Astrocyte of the spinal cord (primary cell): ENCODE results near the gene RASGRP3.

Experiments used
- DNase-seq: peaks from one replicate; pipeline ENCODE4 v3.0.0; 2011; ENCODE audit warnings: low read depth, low spot score
- H3K4me3 ChIP-seq: 2 replicates; pipeline ENCODE4 v1.5.1; 2011; ENCODE audit warnings: low read depth, mild to moderate bottlenecking, low read length, moderate library complexity
- CTCF ChIP-seq: IDR thresholded peaks from 2 replicates; pipeline ENCODE4 v1.5.1; 2012; ENCODE audit warnings: low read depth, mild to moderate bottlenecking, low read length, inconsistent platforms
- in situ Hi-C: cut with HindIII; loops from 2 replicates; pipeline ENCODE4 v1.10.0; 2017; ENCODE audit warnings: low sequenced_read_pairs

RASGRP3 gene

GRCh38 chr2:33570681-33571080 lies 94.2 kb downstream of the RASGRP3 start:
- H3K4me3 ChIP-seq, result no peak overlapping the region
- in situ Hi-C loops, result no loop called here
- no peak for TF ChIP-seq CTCF
- no peak for DNase-seq

GRCh38 chr2:33573657-33574056 lies 97.2 kb downstream of the RASGRP3 start:
- H3K4me3 ChIP-seq, result no peak overlapping the region
- in situ Hi-C loops, result no loop called here
- no peak for DNase-seq
- TF ChIP-seq CTCF, result no peak

- in situ Hi-C loops, result no loop called here
- no peak for TF ChIP-seq CTCF
- DNase-seq, result no peak
- H3K4me3 ChIP-seq, result no peak overlapping the region
Observed at GRCh38 chr2:33577084-33577483, 100.6 kb downstream of the RASGRP3 start.

- TF ChIP-seq CTCF, result no peak
- in situ Hi-C loops, result no loop called here
- peak; percentile 38 for DNase-seq
- H3K4me3 ChIP-seq, result no peak overlapping the region
Observed at GRCh38 chr2:33577668-33578067, 101.2 kb downstream of the RASGRP3 start.

- no peak for DNase-seq
- in situ Hi-C loops, result no loop called here
- no peak overlapping the region for H3K4me3 ChIP-seq
- no peak for TF ChIP-seq CTCF
Observed at GRCh38 chr2:33579227-33579626, 102.8 kb downstream of the RASGRP3 start.

GRCh38 chr2:33581872-33582271 lies 105.4 kb downstream of the RASGRP3 start:
- in situ Hi-C loops, result no loop called here
- no peak for TF ChIP-seq CTCF
- DNase-seq, result no peak
- H3K4me3 ChIP-seq, result no peak overlapping the region
